CD8-positive, alpha-beta memory T cell (primary cell): ENCODE data around the gene CENPX. TPM values are rescaled to one million over a fixed set of nuclear protein-coding genes. Genes with fewer than 3 reads are reported as not detected.
A peak's percentile ranks its signal among the peaks of the same experiment; 100 is the strongest.

ENCODE experiments used
- CTCF ChIA-PET: fragments of 350-600 bp; sonication (Branson Sonifier 250); formaldehyde crosslinking; loops from one replicate; lab custom pipeline; 2021; ENCODE audit warnings: antibody characterized with exemption; lab: Charles Lee
- POLR2A ChIA-PET: fragments of 350-600 bp; sonication (Branson Sonifier 250); formaldehyde crosslinking; loops from one replicate; lab custom pipeline; 2021; ENCODE audit warnings: antibody characterized with exemption; lab: Charles Lee
- DNase-seq, 5 donors: peaks; one replicate each; pipeline versions ENCODE4 v3.0.0 to v3.0.0-alpha.2; 2020 to 2022; ENCODE audit warnings: mixed read lengths in 1 of 5
- H3K27ac ChIP-seq: one replicate; pipeline ENCODE4 v1.7.0; 2013; ENCODE audit warnings: low read depth, mild to moderate bottlenecking, low read length, moderate library complexity
- H3K27me3 ChIP-seq: 2 replicates; pipeline ENCODE4 v1.7.0; 2013; ENCODE audit warnings: low read length, mild to moderate bottlenecking; ENCODE audit not compliant: insufficient read depth, poor library complexity, severe bottlenecking
- H3K36me3 ChIP-seq: 2 replicates; pipeline ENCODE4 v1.7.0; 2013; ENCODE audit warnings: mild to moderate bottlenecking, low read length, moderate library complexity; ENCODE audit not compliant: insufficient read depth
- H3K4me1 ChIP-seq: 2 replicates; pipeline ENCODE4 v1.7.0; 2013; ENCODE audit warnings: mild to moderate bottlenecking, low read length, moderate library complexity; ENCODE audit not compliant: insufficient read depth
- H3K4me3 ChIP-seq: 2 replicates; pipeline ENCODE4 v1.7.0; 2013; ENCODE audit warnings: mild to moderate bottlenecking, low read length
- H3K9me3 ChIP-seq: 2 replicates; pipeline ENCODE4 v1.7.0; 2013; ENCODE audit warnings: mild to moderate bottlenecking, low read length
- H3K27ac Mint-ChIP-seq, 8 donors: one replicate each; pipeline ENCODE4 v1.8.0; 2020 to 2021; ENCODE audit warnings: mixed read lengths in 8 of 8, mild to moderate bottlenecking in 6 of 8, inconsistent platforms in 3 of 8, moderate library complexity in 3 of 8
- H3K27me3 Mint-ChIP-seq, 2 donors: one replicate each; pipeline ENCODE4 v1.8.0; 2020 to 2021; ENCODE audit warnings: mixed read lengths in 2 of 2, mild to moderate bottlenecking in 1 of 2, moderate library complexity in 1 of 2
- H3K36me3 Mint-ChIP-seq, 3 donors: one replicate each; pipeline ENCODE4 v1.8.0; 2020 to 2021; ENCODE audit warnings: mixed read lengths in 3 of 3, inconsistent platforms in 1 of 3, mild to moderate bottlenecking in 1 of 3
- H3K4me1 Mint-ChIP-seq, 3 donors: one replicate each; pipeline ENCODE4 v1.8.0; 2020 to 2021; ENCODE audit warnings: mixed read lengths in 3 of 3, inconsistent platforms in 1 of 3, mild to moderate bottlenecking in 1 of 3
- H3K4me3 Mint-ChIP-seq, 7 donors: one replicate each; pipeline ENCODE4 v1.8.0; 2020 to 2021; ENCODE audit warnings: mixed read lengths in 7 of 7, mild to moderate bottlenecking in 6 of 7, moderate library complexity in 4 of 7, inconsistent platforms in 2 of 7
- H3K9me3 Mint-ChIP-seq, 5 donors: one replicate each; pipeline ENCODE4 v1.8.0; 2020 to 2022; ENCODE audit warnings: mixed read lengths in 5 of 5, mild to moderate bottlenecking in 3 of 5, moderate library complexity in 2 of 5, inconsistent platforms in 1 of 5
- polyA plus RNA-seq: library from polyadenylated mRNA; unstranded; fragments of 300-500 nt; fragmentation: Illumina TruSeq; gene quantifications from one replicate; pipeline ENCODE4 v1.2.3, GENCODE V29; 2021
- total RNA-seq, 2 experiments: library from RNA; stranded (reverse); gene quantifications; one replicate each; pipeline ENCODE4 v1.2.3, GENCODE V29; 2021

Gene CENPX
- total and polyA plus RNA-seq, 3 experiments from 2014 or later = 56.7 to 158 (median 143) TPM

- Mint-ChIP-seq H3K27ac (no peak overlapping the region), H3K4me3 (no peak overlapping the region), H3K27me3 (no peaks in the 10 kb centered on the region), H3K36me3 (peaks cover 0 to 76% (median 0%) of the 10 kb centered on the region in 3 donors), H3K4me1 (peaks cover 0 to 4% (median 2%) of the 10 kb centered on the region in 3 donors), H3K9me3 (no peaks in the 10 kb centered on the region)
- Histone ChIP-seq H3K4me3 (no peak overlapping the region), H3K36me3 (no peaks in the 10 kb centered on the region), H3K9me3 (no peaks in the 10 kb centered on the region), H3K27ac (no peak overlapping the region), H3K27me3 (no peaks in the 10 kb centered on the region), H3K4me1 (peaks cover 3% of the 10 kb centered on the region)
- DNase-seq = no peak
- ChIA-PET POLR2A (no interaction called here), CTCF (no interaction called here)
Measured at GRCh38 chr17:82058230-82058854, 35.7 kb upstream of the CENPX start.

- Histone ChIP-seq H3K9me3 (no peaks in the 10 kb centered on the region), H3K27me3 (no peaks in the 10 kb centered on the region), H3K27ac (no peak overlapping the region), H3K36me3 (no peaks in the 10 kb centered on the region), H3K4me3 (no peak overlapping the region), H3K4me1 (peaks cover 14% of the 10 kb centered on the region)
- no peaks in the 10 kb centered on the region for H3K9me3 Mint-ChIP-seq
- no peak for DNase-seq
- peaks cover 0 to 67% (median 0%) of the 10 kb centered on the region in 3 donors for H3K36me3 Mint-ChIP-seq
- ChIA-PET CTCF (interaction anchor here (0.9 kb wide), 1 partner anchor 27 kb away, joined by 3 read pairs; no protein-coding TSS in a partner anchor), POLR2A (no interaction called here)
- H3K27ac Mint-ChIP-seq = no peak overlapping the region
- H3K4me3 Mint-ChIP-seq = no peak overlapping the region
- peaks cover 0 to 13% (median 7%) of the 10 kb centered on the region in 3 donors for H3K4me1 Mint-ChIP-seq
- H3K27me3 Mint-ChIP-seq = no peaks in the 10 kb centered on the region
Measured at GRCh38 chr17:82056729-82057621, 34.3 kb upstream of the CENPX start.

- Histone ChIP-seq H3K27me3 (no peaks in the 10 kb centered on the region), H3K9me3 (no peaks in the 10 kb centered on the region), H3K4me1 (peaks cover 14% of the 10 kb centered on the region), H3K4me3 (no peak overlapping the region), H3K27ac (no peak overlapping the region), H3K36me3 (no peaks in the 10 kb centered on the region)
- Mint-ChIP-seq H3K36me3 (peaks cover 0 to 61% (median 0%) of the 10 kb centered on the region in 3 donors), H3K27ac (no peak overlapping the region), H3K27me3 (no peaks in the 10 kb centered on the region), H3K9me3 (no peaks in the 10 kb centered on the region), H3K4me3 (peak overlapping the region in 1 of 7 donors; percentile 77), H3K4me1 (peaks cover 0 to 13% (median 7%) of the 10 kb centered on the region in 3 donors)
- no peak for DNase-seq
- POLR2A ChIA-PET = no interaction called here
- CTCF ChIA-PET = interaction anchor here (0.9 kb wide), 1 partner anchor 26 kb away, joined by 3 read pairs; no protein-coding TSS in a partner anchor
Measured at GRCh38 chr17:82055965-82056728, 33.5 kb upstream of the CENPX start.

- H3K27ac ChIP-seq = no peak overlapping the region
- Mint-ChIP-seq H3K4me3 (peak overlapping the region in 3 of 7 donors; percentile 46 to 77 (median 49)), H3K27ac (no peak overlapping the region), H3K9me3 (no peaks in the 10 kb centered on the region), H3K4me1 (peaks cover 0 to 20% (median 13%) of the 10 kb centered on the region in 3 donors), H3K36me3 (peaks cover 0 to 54% (median 0%) of the 10 kb centered on the region in 3 donors), H3K27me3 (no peaks in the 10 kb centered on the region)
- ChIA-PET CTCF (interaction anchor here (1.3 kb wide), 1 partner anchor 18 kb away, joined by 4 read pairs; the partner anchor contains the start of gene DCXR), POLR2A (no interaction called here)
- no peaks in the 10 kb centered on the region for H3K9me3 ChIP-seq
- peaks cover 22% of the 10 kb centered on the region for H3K4me1 ChIP-seq
- no peak overlapping the region for H3K4me3 ChIP-seq
- DNase-seq = no peak
- H3K27me3 ChIP-seq = no peaks in the 10 kb centered on the region
- no peaks in the 10 kb centered on the region for H3K36me3 ChIP-seq
Measured at GRCh38 chr17:82055023-82055964, 32.6 kb upstream of the CENPX start.

GRCh38 chr17:82054351-82055022 lies 31.8 kb upstream of the CENPX start:
- H3K27me3 ChIP-seq = no peaks in the 10 kb centered on the region
- H3K4me1 Mint-ChIP-seq = peaks cover 0 to 26% (median 13%) of the 10 kb centered on the region in 3 donors
- H3K4me3 ChIP-seq = no peak overlapping the region
- POLR2A ChIA-PET = no interaction called here
- H3K36me3 Mint-ChIP-seq = peaks cover 0 to 49% (median 0%) of the 10 kb centered on the region in 3 donors
- H3K9me3 Mint-ChIP-seq = no peaks in the 10 kb centered on the region
- no peaks in the 10 kb centered on the region for H3K9me3 ChIP-seq
- no peak for DNase-seq
- H3K27ac Mint-ChIP-seq = no peak overlapping the region
- CTCF ChIA-PET = interaction anchor here (1.3 kb wide), 1 partner anchor 17 kb away, joined by 4 read pairs; the partner anchor contains the start of gene DCXR
- H3K4me1 ChIP-seq = peaks cover 25% of the 10 kb centered on the region
- no peaks in the 10 kb centered on the region for H3K36me3 ChIP-seq
- no peaks in the 10 kb centered on the region for H3K27me3 Mint-ChIP-seq
- no peak overlapping the region for H3K27ac ChIP-seq
- peak overlapping the region in 4 of 7 donors; percentile 23 to 81 (median 48) for H3K4me3 Mint-ChIP-seq

GRCh38 chr17:82053556-82054263 lies 31.0 kb upstream of the CENPX start:
- H3K9me3 Mint-ChIP-seq = no peaks in the 10 kb centered on the region
- H3K27me3 Mint-ChIP-seq = no peaks in the 10 kb centered on the region
- H3K9me3 ChIP-seq = no peaks in the 10 kb centered on the region
- H3K4me3 Mint-ChIP-seq = peak overlapping the region; percentile 75 to 84 (median 80)
- H3K36me3 ChIP-seq = no peaks in the 10 kb centered on the region
- ChIA-PET POLR2A (no interaction called here), CTCF (interaction anchor here (1.3 to 1.7 kb wide), 2 partner anchors 16 to 53 kb away, joined by 3 to 4 read pairs; partner anchors contain the start of gene DCXR)
- H3K27ac Mint-ChIP-seq = peak overlapping the region in 3 of 8 donors; percentile 33 to 75 (median 44)
- no peaks in the 10 kb centered on the region for H3K27me3 ChIP-seq
- no peak overlapping the region for H3K27ac ChIP-seq
- peaks cover 0 to 26% (median 13%) of the 10 kb centered on the region in 3 donors for H3K4me1 Mint-ChIP-seq
- no peak overlapping the region for H3K4me3 ChIP-seq
- peaks cover 0 to 44% (median 0%) of the 10 kb centered on the region in 3 donors for H3K36me3 Mint-ChIP-seq
- DNase-seq = no peak
- peaks cover 25% of the 10 kb centered on the region for H3K4me1 ChIP-seq
